Tibial nerve (tissue), 4 donors: ENCODE measurements around the gene RARRES1.

Source experiments
- EP300 ChIP-seq, 2 donors: sonication (generic); formaldehyde crosslinking; IDR thresholded peaks; one replicate each; pipeline ENCODE4 v1.6.1; 2017; ENCODE audit warnings: antibody characterized with exemption in 2 of 2, mild to moderate bottlenecking in 1 of 2
- POLR2A ChIP-seq, 2 donors: fragments of 450-650 bp; IDR thresholded peaks; one replicate each; pipeline ENCODE4 v1.6.1; 2017; ENCODE audit warnings: antibody characterized with exemption in 2 of 2, mild to moderate bottlenecking in 2 of 2, moderate library complexity in 2 of 2
- TF ChIP-seq, protein P1 (sequence below), 5 experiments: fragments of 200-600 bp in 3 of 5; fragments of 450-650 bp in 2 of 5; sonication (generic) in 3 of 5; IDR thresholded peaks; one replicate each; pipeline ENCODE4 v1.5.1; 2016 to 2019; ENCODE audit warnings: antibody characterized with exemption in 5 of 5, mild to moderate bottlenecking in 3 of 5, moderate library complexity in 2 of 5

- TF ChIP-seq, protein P1, sequence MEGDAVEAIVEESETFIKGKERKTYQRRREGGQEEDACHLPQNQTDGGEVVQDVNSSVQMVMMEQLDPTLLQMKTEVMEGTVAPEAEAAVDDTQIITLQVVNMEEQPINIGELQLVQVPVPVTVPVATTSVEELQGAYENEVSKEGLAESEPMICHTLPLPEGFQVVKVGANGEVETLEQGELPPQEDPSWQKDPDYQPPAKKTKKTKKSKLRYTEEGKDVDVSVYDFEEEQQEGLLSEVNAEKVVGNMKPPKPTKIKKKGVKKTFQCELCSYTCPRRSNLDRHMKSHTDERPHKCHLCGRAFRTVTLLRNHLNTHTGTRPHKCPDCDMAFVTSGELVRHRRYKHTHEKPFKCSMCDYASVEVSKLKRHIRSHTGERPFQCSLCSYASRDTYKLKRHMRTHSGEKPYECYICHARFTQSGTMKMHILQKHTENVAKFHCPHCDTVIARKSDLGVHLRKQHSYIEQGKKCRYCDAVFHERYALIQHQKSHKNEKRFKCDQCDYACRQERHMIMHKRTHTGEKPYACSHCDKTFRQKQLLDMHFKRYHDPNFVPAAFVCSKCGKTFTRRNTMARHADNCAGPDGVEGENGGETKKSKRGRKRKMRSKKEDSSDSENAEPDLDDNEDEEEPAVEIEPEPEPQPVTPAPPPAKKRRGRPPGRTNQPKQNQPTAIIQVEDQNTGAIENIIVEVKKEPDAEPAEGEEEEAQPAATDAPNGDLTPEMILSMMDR (IDR thresholded peaks at IDR 0.05): peak; percentile 82 to 91 (median 88)
- TF ChIP-seq EP300 (IDR thresholded peaks at IDR 0.05): peak in 1 of 2 donors; percentile 29
- TF ChIP-seq POLR2A (IDR thresholded peaks at IDR 0.05): no peak
These were observed 4.8 kb downstream of the RARRES1 start for GRCh38 chr3:158727206-158728060.
